H1 (cell line): ENCODE data around the gene IFT122. TPM values are rescaled to one million over a fixed set of nuclear protein-coding genes. Genes with fewer than 3 reads are reported as not detected.

Source experiments
- CTCF ChIA-PET: fragments of 300-600 bp; sonication (Branson Sonifier 250); formaldehyde crosslinking; loops from one replicate; lab custom pipeline; 2021; ENCODE audit not compliant: partially characterized antibody; lab: Charles Lee
- POLR2A ChIA-PET: fragments of 300-600 bp; sonication (Branson Sonifier 250); formaldehyde crosslinking; loops from one replicate; lab custom pipeline; 2021; ENCODE audit warnings: inconsistent platforms; ENCODE audit not compliant: partially characterized antibody; lab: Charles Lee
- DNase-seq, 2 experiments: peaks; one replicate each; pipeline versions ENCODE4 v3.0.0 to v3.0.0-alpha.2; 2010 to 2022; ENCODE audit warnings: low spot score in 2 of 2, low read depth in 1 of 2, mixed read lengths in 1 of 2
- FAIRE-seq: peaks from 2 replicates; lab custom pipeline; 2011; peaks lifted over from hg19 to GRCh38; lab: Jason Lieb, UNC
- H2AFZ ChIP-seq: 2 replicates; pipeline ENCODE4 v1.8.1; 2012; ENCODE audit warnings: low read length, inconsistent platforms
- H2AK5ac ChIP-seq: 2 replicates; pipeline ENCODE4 v1.6.1; 2013; ENCODE audit warnings: low read depth, low read length
- H2BK120ac ChIP-seq: replicated peaks from 2 replicates; pipeline ENCODE3; 2013; ENCODE audit warnings: low read depth, low read length, inconsistent platforms
- H2BK12ac ChIP-seq: 2 replicates; pipeline ENCODE4 v1.6.1; 2013; ENCODE audit warnings: low read depth, low read length
- H2BK15ac ChIP-seq: 2 replicates; pipeline ENCODE4 v1.6.1; 2013; ENCODE audit warnings: low read length
- H2BK20ac ChIP-seq: 2 replicates; pipeline ENCODE4 v1.6.1; 2013; ENCODE audit warnings: low read length
- H2BK5ac ChIP-seq: 2 replicates; pipeline ENCODE4 v1.6.1; 2013; ENCODE audit warnings: low read depth, low read length
- H3K14ac ChIP-seq: 2 replicates; pipeline ENCODE4 v1.6.1; 2013; ENCODE audit warnings: inconsistent platforms; ENCODE audit not compliant: insufficient read length
- H3K18ac ChIP-seq: 2 replicates; pipeline ENCODE4 v1.6.1; 2013; ENCODE audit warnings: low read length; ENCODE audit errors: extremely low read depth
- H3K23ac ChIP-seq: 2 replicates; pipeline ENCODE4 v1.6.1; 2013; ENCODE audit warnings: inconsistent platforms; ENCODE audit not compliant: insufficient read length
- H3K23me2 ChIP-seq: 2 replicates; pipeline ENCODE4 v1.6.1; 2013; ENCODE audit warnings: low read depth, low read length
- H3K27ac ChIP-seq: 2 replicates; pipeline ENCODE4 v1.6.1; 2011; ENCODE audit warnings: low read depth, low read length, inconsistent platforms
- H3K27me3 ChIP-seq, 4 experiments: replicated peaks in 1 of 4; 1 replicate in 1 of 4; 2 replicates in 3 of 4; pipeline versions ENCODE4 v1.6.1 to v1.8.1; 2011 to 2013; ENCODE audit warnings: low read length in 3 of 4, mild to moderate bottlenecking in 3 of 4, inconsistent platforms in 2 of 4, mixed read lengths in 2 of 4, moderate library complexity in 1 of 4; ENCODE audit not compliant: control insufficient read depth in 3 of 4, insufficient read depth in 3 of 4; ENCODE audit errors: extremely low read depth in 1 of 4
- H3K36me3 ChIP-seq, 4 experiments: 2 replicates each; pipeline versions ENCODE4 v1.6.1 to v1.8.1; 2011 to 2013; ENCODE audit warnings: mild to moderate bottlenecking in 4 of 4, low read length in 3 of 4, moderate library complexity in 2 of 4, control low read depth in 1 of 4, inconsistent platforms in 1 of 4; ENCODE audit not compliant: insufficient read depth in 4 of 4, control insufficient read depth in 2 of 4
- H3K4ac ChIP-seq: replicated peaks from 2 replicates; pipeline ENCODE3; 2013; ENCODE audit warnings: low read length, low read depth, mixed read lengths, inconsistent platforms; ENCODE audit not compliant: insufficient read length
- H3K4me1 ChIP-seq, 4 experiments: replicated peaks in 1 of 4; 1 replicate in 1 of 4; 2 replicates in 3 of 4; pipeline versions ENCODE4 v1.6.1 to v1.8.1; 2011 to 2013; ENCODE audit warnings: low read length in 3 of 4, inconsistent platforms in 2 of 4, mixed read lengths in 1 of 4; ENCODE audit not compliant: insufficient read depth in 4 of 4, control insufficient read depth in 3 of 4
- H3K4me2 ChIP-seq, 2 experiments: 2 replicates each; pipeline versions ENCODE4 v1.6.1 to v1.8.1; 2011 to 2013; ENCODE audit warnings: low read depth in 2 of 2, low read length in 2 of 2, control low read depth in 1 of 2, inconsistent platforms in 1 of 2, mild to moderate bottlenecking in 1 of 2; ENCODE audit not compliant: insufficient read depth in 1 of 2
- H3K4me3 ChIP-seq, 4 experiments: fragments of 200-600, 300-600 bp in 1 of 4; sonication (generic), shearing (Covaris generic), sonication (Bioruptor Twin) in 1 of 4; 2 replicates each; pipeline versions ENCODE4 v1.5.1 to v1.8.1; 2011 to 2016; ENCODE audit warnings: low read length in 4 of 4, low read depth in 3 of 4, control low read depth in 2 of 4, inconsistent platforms in 2 of 4, mild to moderate bottlenecking in 2 of 4, mixed read lengths in 1 of 4, moderate library complexity in 1 of 4; ENCODE audit not compliant: insufficient read depth in 2 of 4; ENCODE audit errors: extremely low read depth in 1 of 4
- H3K56ac ChIP-seq: replicated peaks from 2 replicates; pipeline ENCODE3; 2013; ENCODE audit warnings: low read depth, mild to moderate bottlenecking, mixed read lengths, low read length, inconsistent platforms; ENCODE audit not compliant: insufficient read length
- H3K79me1 ChIP-seq: 2 replicates; pipeline ENCODE4 v1.6.1; 2013; ENCODE audit warnings: low read depth, low read length, control low read depth
- H3K79me2 ChIP-seq, 2 experiments: 2 replicates each; pipeline versions ENCODE4 v1.6.1 to v1.8.1; 2012 to 2013; ENCODE audit warnings: low read length in 2 of 2, mild to moderate bottlenecking in 2 of 2, inconsistent platforms in 1 of 2; ENCODE audit not compliant: insufficient read depth in 2 of 2, control insufficient read depth in 1 of 2
- H3K9ac ChIP-seq, 4 experiments: replicated peaks in 1 of 4; 1 replicate in 1 of 4; 2 replicates in 3 of 4; pipeline versions ENCODE4 v1.6.1 to v1.8.1; 2011 to 2013; ENCODE audit warnings: low read depth in 3 of 4, low read length in 3 of 4, control low read depth in 2 of 4, mild to moderate bottlenecking in 2 of 4, moderate library complexity in 2 of 4, inconsistent platforms in 1 of 4; ENCODE audit errors: extremely low read depth in 1 of 4
- H3K9me3 ChIP-seq, 2 experiments: 2 replicates each; pipeline versions ENCODE4 v1.6.1 to v1.8.1; 2012 to 2013; ENCODE audit warnings: mild to moderate bottlenecking in 2 of 2, moderate library complexity in 2 of 2, control low read depth in 1 of 2, inconsistent platforms in 1 of 2, low read depth in 1 of 2, low read length in 1 of 2, mixed read lengths in 1 of 2; ENCODE audit not compliant: insufficient read depth in 2 of 2
- H4K20me1 ChIP-seq, 2 experiments: replicated peaks in 1 of 2; 2 replicates each; pipeline versions ENCODE3 to v1.8.1; 2011 to 2013; ENCODE audit warnings: inconsistent platforms in 2 of 2, low read length in 2 of 2, mild to moderate bottlenecking in 1 of 2; ENCODE audit not compliant: insufficient read depth in 2 of 2, control insufficient read depth in 1 of 2
- H4K5ac ChIP-seq: 2 replicates; pipeline ENCODE4 v1.6.1; 2013; ENCODE audit warnings: low read length, low read depth, mixed read lengths, inconsistent platforms; ENCODE audit not compliant: insufficient read length
- H4K8ac ChIP-seq: 2 replicates; pipeline ENCODE4 v1.8.0; 2013; ENCODE audit warnings: mild to moderate bottlenecking, moderate library complexity, low read length, inconsistent platforms; ENCODE audit not compliant: insufficient read depth; ENCODE audit errors: extremely low read depth
- H4K91ac ChIP-seq: replicated peaks from 2 replicates; pipeline ENCODE3; 2013; ENCODE audit warnings: low read length, mixed read lengths, inconsistent platforms; ENCODE audit not compliant: insufficient read length
- CREB1 ChIP-seq: IDR thresholded peaks from 2 replicates; pipeline ENCODE4 v1.6.1; 2012; ENCODE audit warnings: inconsistent platforms
- HDAC6 ChIP-seq: IDR thresholded peaks from one replicate; pipeline ENCODE4 v1.7.1; 2012; ENCODE audit warnings: low read depth, mild to moderate bottlenecking, inconsistent platforms, low read length, moderate library complexity
- KDM5A ChIP-seq: fragments of 200-600 bp; IDR thresholded peaks from 2 replicates; pipeline ENCODE4 v1.7.1; 2012; ENCODE audit warnings: mild to moderate bottlenecking, low read length, inconsistent platforms, mixed read lengths
- SIRT6 ChIP-seq: IDR thresholded peaks from one replicate; pipeline ENCODE4 v1.7.1; 2012; ENCODE audit warnings: low read length, inconsistent platforms
- TCF12 ChIP-seq: IDR thresholded peaks from 2 replicates; pipeline ENCODE4 v1.6.1; 2011; ENCODE audit warnings: low read depth, mild to moderate bottlenecking, low read length
- WGBS, 2 experiments: shearing (Covaris generic) in 1 of 2; methylation state at CpG; one replicate each; pipeline versions ENCODE4 v1.1.6 to v1.1.7; 2013 to 2015; ENCODE audit warnings: low lambda C conversion rate in 2 of 2, mixed read lengths in 2 of 2, inconsistent platforms in 1 of 2, low coverage in 1 of 2, missing lambda C conversion rate in 1 of 2; ENCODE audit not compliant: insufficient replicate concordance in 2 of 2, insufficient coverage in 1 of 2, insufficient read length in 1 of 2; ENCODE audit errors: extremely low coverage in 1 of 2, missing lambda C conversion rate in 1 of 2; 5-methylcytosine and 5-hydroxymethylcytosine counted together
- polyA plus RNA-seq, 7 experiments: library from polyadenylated mRNA; depleted of rRNA in 3 of 7; stranded (reverse) in 5 of 7; unstranded in 2 of 7; fragments of >200 nt in 5 of 7; fragments of 200-250 nt in 2 of 7; gene quantifications; 1 replicate in 5 of 7; 2 replicates in 1 of 7; 4 replicates in 1 of 7; pipeline versions ENCODE4 v1.2.1 to v1.2.3, GENCODE V29; 2011 to 2013; ENCODE audit warnings: missing spikeins in 2 of 7, mixed read lengths in 2 of 7
- total RNA-seq: library from RNA; stranded (reverse); fragmentation: NEBNext Ultra II Directional; extraction: Animal tissue kit (Norgen Biotek cat#: 25700); gene quantifications from 2 replicates; pipeline ENCODE4 v1.2.1, GENCODE V29; 2021

Gene IFT122
- total and polyA plus RNA-seq, 2 of the 8 experiments (the other 6 are each of a cell fraction or from before 2014, with no cell fraction given): 23.7 to 25.1 TPM

DNA sequence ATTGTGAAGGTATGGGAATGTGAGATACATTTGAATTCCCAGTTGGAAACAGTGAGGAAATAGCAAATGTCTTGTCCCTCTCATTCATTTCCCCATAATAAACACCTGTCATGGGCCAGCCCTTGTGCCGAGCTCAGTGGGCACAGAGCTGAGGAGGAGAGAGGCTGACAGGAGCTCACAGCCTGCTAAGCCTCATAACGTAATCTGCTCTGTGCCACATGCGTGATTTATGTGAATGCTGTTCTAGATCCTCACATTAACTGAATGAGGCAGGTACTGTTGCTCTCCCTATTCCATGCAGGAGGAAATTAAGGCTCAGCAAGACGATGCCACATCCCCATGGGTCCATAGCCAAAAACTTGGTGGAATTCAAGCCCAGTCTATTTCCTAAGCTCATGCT lies 53.2 kb downstream of the IFT122 start:
- Histone ChIP-seq H4K8ac (no peak overlapping the region), H2BK20ac (no peak overlapping the region), H3K36me3 (peaks cover 0 to 2% (median 0%) of the 10 kb centered on the region in 4 experiments; a peak in 2 of 8 replicates), H3K27me3 (no peaks in the 10 kb centered on the region), H3K9me3 (no peaks in the 10 kb centered on the region), H4K91ac (no peak overlapping the region), H2BK15ac (no peak overlapping the region), H3K4me1 (peaks cover 0 to 8% (median 3%) of the 10 kb centered on the region in 4 experiments; a peak in 5 of 7 replicates), H3K79me1 (no peaks in the 10 kb centered on the region), H3K23ac (no peak overlapping the region), H3K9ac (no peak overlapping the region), H2AK5ac (no peak overlapping the region), H3K23me2 (no peaks in the 10 kb centered on the region), H3K4me2 (no peak overlapping the region), H3K27ac (no peak overlapping the region), H2BK12ac (no peak overlapping the region), H3K4ac (no peak overlapping the region), H2AFZ (no peak overlapping the region), H3K79me2 (no peaks in the 10 kb centered on the region), H2BK120ac (no peak overlapping the region), H4K20me1 (no peaks in the 10 kb centered on the region), H3K56ac (no peak overlapping the region), H3K14ac (no peak overlapping the region), H2BK5ac (no peak overlapping the region), H3K4me3 (no peak overlapping the region), H3K18ac (no peak overlapping the region), H4K5ac (no peak overlapping the region)
- ChIA-PET POLR2A (interaction anchor here (1.1 to 1.5 kb wide), 2 partner anchors 9 to 21 kb away, joined by 3 to 4 read pairs; no protein-coding TSS in a partner anchor), CTCF (interaction anchor here (0.9 to 11.2 kb wide), 16 partner anchors 9 to 441 kb away, joined by 3 to 93 read pairs (median 4); no protein-coding TSS in a partner anchor)
- no peak for DNase-seq
- FAIRE-seq: no peak
- 91% methylated on average over 4 of the region's 4 CpGs; no CpG with 5 or more reads in 1 of the 2 experiments for WGBS, 2 experiments
- TF ChIP-seq KDM5A: no peak
- TF ChIP-seq HDAC6: no peak
- no peak for TF ChIP-seq CREB1
- no peak for TF ChIP-seq TCF12
- TF ChIP-seq SIRT6: no peak
